ENCODE results near the gene NINL.

Gene NINL

DNA sequence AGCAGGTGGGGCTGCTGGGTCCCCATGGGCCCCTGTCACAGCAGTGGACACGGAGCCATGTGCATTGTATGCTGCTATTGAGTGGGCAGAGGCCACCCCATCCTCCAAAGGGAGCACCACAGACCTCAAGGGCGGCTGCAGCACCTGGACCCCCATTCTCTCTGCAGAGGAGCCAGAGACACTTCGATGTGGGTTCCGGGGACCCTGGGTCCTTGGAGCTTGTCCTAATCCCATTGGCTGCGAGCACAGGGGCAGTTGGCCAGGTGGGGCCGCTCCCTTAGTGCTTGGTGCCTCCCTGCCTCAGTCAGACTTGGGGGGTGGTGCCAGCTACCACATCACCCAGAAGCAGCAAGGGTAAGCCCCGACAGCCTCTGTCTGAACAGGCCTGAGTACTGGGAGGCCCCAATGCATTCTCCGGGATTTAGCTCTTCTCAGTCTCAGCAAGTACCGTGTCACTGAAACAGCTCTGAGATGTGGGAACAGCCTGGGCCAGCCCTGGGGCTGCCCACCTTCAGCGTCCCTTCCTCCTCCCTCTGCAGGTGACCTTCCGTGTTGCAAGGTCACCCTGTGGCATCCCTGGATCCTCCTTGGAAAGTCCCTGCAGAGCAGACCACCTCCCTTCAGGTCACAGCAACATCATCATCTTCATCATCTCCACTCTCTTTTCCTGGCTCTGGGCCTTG is 104.0 kb downstream of the NINL start:
- TF ChIP-seq POLR2AphosphoS5 (IDR thresholded peaks at IDR 0.05; ENCODE audit: low read depth, low read length) (no peak), REST (IDR thresholded peaks at IDR 0.05; ENCODE audit: insufficient read depth in 1 of 2, low read depth in 2 of 2, low read length in 2 of 2) (no peak), SIN3A (IDR thresholded peaks at IDR 0.05; ENCODE audit: borderline replicate concordance, insufficient read depth, low read length) (no peak), FOXP2 (optimal IDR thresholded peaks at IDR 0.05; ENCODE audit: borderline replicate concordance, extremely low read depth, extremely low read length, insufficient read depth) (no peak), TAF1 (IDR thresholded peaks at IDR 0.05; ENCODE audit: borderline replicate concordance, insufficient read depth, low read length) (no peak)

DNA sequence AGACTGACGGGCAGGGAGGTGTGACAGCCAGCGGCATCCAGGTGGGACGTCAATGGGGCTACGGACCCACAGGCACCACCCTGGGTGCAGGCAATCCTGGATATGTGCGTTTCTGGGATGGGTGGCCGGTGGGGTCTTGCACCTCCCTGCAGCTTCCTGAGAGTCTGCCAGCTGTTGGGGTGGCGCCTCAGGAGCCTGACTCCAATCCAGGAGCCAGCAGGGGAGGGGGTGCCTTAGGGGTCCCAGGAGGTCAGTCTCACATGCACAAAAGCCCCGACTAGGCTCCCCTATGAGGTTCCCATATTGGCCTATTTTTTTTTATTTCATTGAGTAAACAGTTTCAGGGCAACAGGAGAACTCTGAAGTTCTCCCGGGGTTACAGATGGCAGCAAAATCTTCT is 104.5 kb downstream of the NINL start:
- TF ChIP-seq POLR2AphosphoS5 (IDR thresholded peaks at IDR 0.05; ENCODE audit: low read depth, low read length): no peak
- TF ChIP-seq FOXP2 (optimal IDR thresholded peaks at IDR 0.05; ENCODE audit: borderline replicate concordance, extremely low read depth, extremely low read length, insufficient read depth): no peak
- TF ChIP-seq REST (IDR thresholded peaks at IDR 0.05; ENCODE audit: insufficient read depth in 1 of 2, low read depth in 2 of 2, low read length in 2 of 2): no peak
- TF ChIP-seq TAF1 (IDR thresholded peaks at IDR 0.05; ENCODE audit: borderline replicate concordance, insufficient read depth, low read length): no peak
- TF ChIP-seq SIN3A (IDR thresholded peaks at IDR 0.05; ENCODE audit: borderline replicate concordance, insufficient read depth, low read length): no peak

GRCh38 chr20:25480156-25480555 is 105.2 kb downstream of the NINL start:
- no peak for TF ChIP-seq SIN3A (IDR thresholded peaks at IDR 0.05; ENCODE audit: borderline replicate concordance, insufficient read depth, low read length)
- no peak for TF ChIP-seq FOXP2 (optimal IDR thresholded peaks at IDR 0.05; ENCODE audit: borderline replicate concordance, extremely low read depth, extremely low read length, insufficient read depth)
- no peak for TF ChIP-seq POLR2AphosphoS5 (IDR thresholded peaks at IDR 0.05; ENCODE audit: low read depth, low read length)
- TF ChIP-seq TAF1 (IDR thresholded peaks at IDR 0.05; ENCODE audit: borderline replicate concordance, insufficient read depth, low read length): no peak
- no peak for TF ChIP-seq REST (IDR thresholded peaks at IDR 0.05; ENCODE audit: insufficient read depth in 1 of 2, low read depth in 2 of 2, low read length in 2 of 2)

- TF ChIP-seq POLR2AphosphoS5 (IDR thresholded peaks at IDR 0.05; ENCODE audit: low read depth, low read length) (no peak), REST (IDR thresholded peaks at IDR 0.05; ENCODE audit: insufficient read depth in 1 of 2, low read depth in 2 of 2, low read length in 2 of 2) (no peak), SIN3A (IDR thresholded peaks at IDR 0.05; ENCODE audit: borderline replicate concordance, insufficient read depth, low read length) (no peak), TAF1 (IDR thresholded peaks at IDR 0.05; ENCODE audit: borderline replicate concordance, insufficient read depth, low read length) (no peak), FOXP2 (optimal IDR thresholded peaks at IDR 0.05; ENCODE audit: borderline replicate concordance, extremely low read depth, extremely low read length, insufficient read depth) (no peak)
Measured at GRCh38 chr20:25479638-25480037, 105.7 kb downstream of the NINL start.
